Mesothelial cell of epicardium (in vitro differentiated cells): ENCODE measurements around the gene CNTN6. TPM values are rescaled to one million over a fixed set of nuclear protein-coding genes. Genes with fewer than 3 reads are reported as not detected.

Experiments
- DNase-seq, 2 experiments: peaks; one replicate each; pipeline ENCODE4 v3.0.0; 2021; ENCODE audit warnings: low spot score in 2 of 2; ENCODE audit not compliant: unreplicated experiment in 2 of 2
- H3K27ac Mint-ChIP-seq: 2 replicates; pipeline ENCODE4 v1.8.0; 2021; ENCODE audit warnings: mixed read lengths
- H3K27me3 Mint-ChIP-seq: 2 replicates; pipeline ENCODE4 v1.8.0; 2021; ENCODE audit warnings: low read depth, mixed read lengths
- H3K36me3 Mint-ChIP-seq: 2 replicates; pipeline ENCODE4 v1.8.0; 2021; ENCODE audit warnings: mixed read lengths
- H3K4me1 Mint-ChIP-seq: 2 replicates; pipeline ENCODE4 v1.8.0; 2021; ENCODE audit warnings: mixed read lengths
- H3K4me3 Mint-ChIP-seq: 2 replicates; pipeline ENCODE4 v1.8.0; 2021; ENCODE audit warnings: mild to moderate bottlenecking, moderate library complexity, mixed read lengths
- H3K9me3 Mint-ChIP-seq: 2 replicates; pipeline ENCODE4 v1.8.0; 2021; ENCODE audit warnings: mixed read lengths
- CTCF ChIP-seq: fragments of 200-600 bp; sonication (generic); IDR thresholded peaks from one replicate; pipeline ENCODE4 v1.5.0; 2021; ENCODE audit warnings: antibody characterized with exemption; ENCODE audit not compliant: unreplicated experiment
- total RNA-seq: library from RNA; stranded (reverse); gene quantifications from 3 replicates; pipeline ENCODE4 v1.2.1, GENCODE V29; 2021

Gene CNTN6
- total RNA-seq, 1 donor from 2014 or later = 15.4 TPM

- Mint-ChIP-seq H3K4me1 (peaks cover 4% of the 10 kb centered on the region), H3K36me3 (no peaks in the 10 kb centered on the region), H3K27ac (no peak overlapping the region), H3K4me3 (no peak overlapping the region), H3K27me3 (peaks cover 3% of the 10 kb centered on the region), H3K9me3 (no peaks in the 10 kb centered on the region)
- DNase-seq = no peak
- no peak for TF ChIP-seq CTCF
Measured at GRCh38 chr3:1348547-1348946, 255.7 kb downstream of the CNTN6 start.

- H3K27ac Mint-ChIP-seq = no peak overlapping the region
- H3K4me3 Mint-ChIP-seq = no peak overlapping the region
- no peaks in the 10 kb centered on the region for H3K36me3 Mint-ChIP-seq
- no peak for TF ChIP-seq CTCF
- H3K9me3 Mint-ChIP-seq = no peaks in the 10 kb centered on the region
- no peaks in the 10 kb centered on the region for H3K27me3 Mint-ChIP-seq
- H3K4me1 Mint-ChIP-seq = peaks cover 20% of the 10 kb centered on the region
- no peak for DNase-seq
Measured at GRCh38 chr3:1350885-1351284, 258.1 kb downstream of the CNTN6 start.

DNA sequence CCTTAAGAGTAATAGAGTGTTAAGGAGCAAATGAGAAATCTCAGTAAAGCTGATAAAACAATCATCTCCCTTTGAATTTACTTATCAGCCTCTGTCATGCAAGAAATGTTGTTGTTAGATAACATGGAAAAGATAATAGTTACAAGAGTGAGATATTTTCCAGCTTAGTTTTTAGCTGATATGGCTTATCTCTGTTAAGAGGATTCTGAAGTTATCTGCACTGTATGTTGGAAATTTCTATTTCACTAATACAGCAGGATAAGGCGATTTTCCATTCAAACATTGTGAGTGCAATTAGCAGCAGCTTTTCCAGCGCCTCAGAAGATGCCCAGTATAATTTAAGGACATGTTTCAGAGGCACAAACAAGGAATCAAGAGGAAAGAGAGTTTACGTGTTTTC lies 262.9 kb downstream of the CNTN6 start:
- DNase-seq = no peak
- H3K36me3 Mint-ChIP-seq = no peaks in the 10 kb centered on the region
- H3K27ac Mint-ChIP-seq = no peak overlapping the region
- H3K4me3 Mint-ChIP-seq = no peak overlapping the region
- no peak for TF ChIP-seq CTCF
- peaks cover 24% of the 10 kb centered on the region for H3K4me1 Mint-ChIP-seq
- peaks cover 2% of the 10 kb centered on the region for H3K27me3 Mint-ChIP-seq
- H3K9me3 Mint-ChIP-seq = no peaks in the 10 kb centered on the region

- no peak overlapping the region for H3K27ac Mint-ChIP-seq
- no peaks in the 10 kb centered on the region for H3K9me3 Mint-ChIP-seq
- no peak for DNase-seq
- no peaks in the 10 kb centered on the region for H3K36me3 Mint-ChIP-seq
- no peak overlapping the region for H3K4me3 Mint-ChIP-seq
- peaks cover 2% of the 10 kb centered on the region for H3K27me3 Mint-ChIP-seq
- no peak for TF ChIP-seq CTCF
- H3K4me1 Mint-ChIP-seq = peaks cover 24% of the 10 kb centered on the region
Measured at GRCh38 chr3:1356101-1356500, 263.3 kb downstream of the CNTN6 start.

DNA sequence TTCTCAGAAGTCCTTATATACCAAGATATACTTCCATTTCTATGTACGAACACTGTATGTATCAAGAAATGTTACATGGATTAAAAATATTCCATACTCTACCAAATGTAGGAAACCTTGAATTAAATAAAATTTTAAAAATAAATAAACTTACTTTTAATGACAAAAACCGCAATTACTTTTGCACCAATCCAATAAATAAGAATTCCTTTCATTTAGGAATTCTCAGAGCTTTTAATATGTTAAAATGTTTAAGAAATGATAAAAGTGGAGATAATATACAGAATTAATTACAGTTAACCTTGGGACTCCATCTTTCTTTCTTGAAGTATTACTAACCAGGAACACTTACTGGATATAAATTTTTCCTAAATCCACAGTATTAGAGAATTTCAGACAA lies 272.7 kb downstream of the CNTN6 start:
- Mint-ChIP-seq H3K27ac (no peak overlapping the region), H3K9me3 (peaks cover 5% of the 10 kb centered on the region), H3K4me3 (no peak overlapping the region), H3K4me1 (no peaks in the 10 kb centered on the region), H3K27me3 (no peaks in the 10 kb centered on the region), H3K36me3 (no peaks in the 10 kb centered on the region)
- no peak for TF ChIP-seq CTCF
- no peak for DNase-seq

- no peaks in the 10 kb centered on the region for H3K27me3 Mint-ChIP-seq
- no peak overlapping the region for H3K4me3 Mint-ChIP-seq
- peaks cover 18% of the 10 kb centered on the region for H3K4me1 Mint-ChIP-seq
- DNase-seq = no peak
- no peaks in the 10 kb centered on the region for H3K9me3 Mint-ChIP-seq
- H3K27ac Mint-ChIP-seq = no peak overlapping the region
- no peak for TF ChIP-seq CTCF
- peaks cover 13% of the 10 kb centered on the region for H3K36me3 Mint-ChIP-seq
Measured at GRCh38 chr3:1374471-1374870, 281.6 kb downstream of the CNTN6 start.
